GM10847 (cell line): Measurements from ENCODE around the gene NPAT.
A peak's percentile ranks its signal among the peaks of the same experiment; 100 is the strongest.

ENCODE experiments used
- POLR2A ChIP-seq: IDR thresholded peaks from 2 replicates; pipeline ENCODE4 v1.6.1; 2011; ENCODE audit not compliant: insufficient read length; ENCODE audit errors: extremely low read depth

NPAT gene

DNA sequence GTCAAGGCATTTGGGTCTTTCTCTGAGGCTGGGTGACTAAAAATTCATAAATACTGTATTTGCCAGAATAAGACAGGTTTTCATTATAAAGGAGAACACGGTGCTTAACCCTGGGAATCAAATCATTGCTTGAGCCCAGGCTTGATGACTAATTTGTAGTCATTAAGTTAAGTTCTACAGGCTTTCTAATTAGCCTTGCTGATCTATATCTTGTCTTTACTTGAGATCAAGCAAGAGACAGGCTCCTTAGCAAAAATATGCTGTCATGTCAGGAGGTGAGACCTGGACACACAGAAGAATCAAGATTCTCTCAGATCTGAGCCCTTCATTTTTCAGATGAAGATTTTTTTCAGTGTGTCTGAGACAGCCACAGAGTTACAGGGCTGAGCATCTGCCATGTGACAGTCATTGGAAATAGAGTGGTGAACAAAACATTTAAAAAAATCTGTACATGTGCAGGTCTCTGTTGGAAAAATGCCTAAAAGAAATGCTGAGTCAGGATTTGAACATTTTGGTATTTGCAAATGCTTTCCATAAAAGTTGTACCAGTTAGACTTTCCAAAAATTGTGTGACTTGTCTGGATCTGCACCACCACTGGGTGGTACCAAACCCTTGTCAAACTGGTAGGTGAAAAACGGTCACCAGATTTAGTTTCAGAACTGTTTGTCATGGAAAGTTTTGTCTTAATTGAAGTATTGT, 86.4 kb downstream of the NPAT start:
- TF ChIP-seq POLR2A, result no peak

DNA sequence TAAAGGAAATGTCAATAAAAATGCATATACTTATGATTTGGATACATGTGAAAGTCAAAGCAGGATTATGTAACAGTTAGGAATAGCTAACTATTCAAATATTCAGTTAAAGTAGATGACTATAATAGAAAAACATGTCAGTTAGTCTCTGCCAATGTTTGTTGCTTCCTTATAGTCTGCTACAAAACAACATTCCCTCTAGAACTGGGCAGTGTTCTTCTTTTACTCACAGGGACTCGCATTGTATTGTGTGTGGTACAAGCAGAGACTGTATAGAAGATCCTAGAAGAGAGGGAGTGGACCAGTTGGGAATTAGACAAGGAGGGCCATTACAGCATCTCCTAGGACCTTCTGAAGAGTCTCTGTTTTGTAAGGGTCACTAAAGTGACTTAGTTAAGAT, 90.4 kb downstream of the NPAT start:
- TF ChIP-seq POLR2A, result no peak

DNA sequence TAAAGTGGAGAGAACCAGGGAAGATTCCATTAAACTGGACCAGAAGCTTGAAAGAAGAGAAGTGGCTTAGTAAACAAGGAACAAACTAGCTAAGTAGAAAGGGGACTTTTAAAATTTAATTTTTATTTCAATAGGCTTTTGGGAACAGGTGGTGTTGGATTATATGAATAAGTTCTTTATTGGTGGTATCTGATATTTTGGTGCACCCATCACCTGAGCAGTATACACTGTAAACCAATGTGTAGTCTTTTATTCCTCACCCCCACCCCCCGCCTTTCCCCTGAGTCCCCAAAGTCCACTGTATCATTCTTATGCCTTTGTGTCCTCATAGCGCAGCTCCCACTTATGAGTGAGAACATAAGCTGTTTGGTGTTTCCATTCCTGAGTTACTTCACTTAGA, 93.7 kb downstream of the NPAT start:
- no peak for TF ChIP-seq POLR2A

DNA sequence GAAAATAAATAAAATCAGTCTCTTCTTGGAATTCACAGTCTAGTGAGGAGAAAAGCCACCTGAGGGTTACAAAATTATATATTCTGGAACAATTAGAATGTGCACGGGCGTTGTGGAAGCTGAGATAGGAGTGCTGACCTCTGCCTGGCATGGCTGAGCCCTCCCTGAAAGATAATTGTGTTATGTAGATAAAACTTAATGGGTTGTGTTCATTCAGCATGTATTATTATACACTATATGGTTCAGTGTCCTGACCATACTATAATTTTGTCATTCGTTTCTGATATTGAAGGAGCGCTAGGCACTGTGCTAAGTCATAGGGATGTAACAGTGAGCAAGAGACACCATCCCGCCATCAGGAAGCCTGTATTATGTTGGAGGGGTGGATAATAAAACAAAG, 97.3 kb downstream of the NPAT start:
- no peak for TF ChIP-seq POLR2A

DNA sequence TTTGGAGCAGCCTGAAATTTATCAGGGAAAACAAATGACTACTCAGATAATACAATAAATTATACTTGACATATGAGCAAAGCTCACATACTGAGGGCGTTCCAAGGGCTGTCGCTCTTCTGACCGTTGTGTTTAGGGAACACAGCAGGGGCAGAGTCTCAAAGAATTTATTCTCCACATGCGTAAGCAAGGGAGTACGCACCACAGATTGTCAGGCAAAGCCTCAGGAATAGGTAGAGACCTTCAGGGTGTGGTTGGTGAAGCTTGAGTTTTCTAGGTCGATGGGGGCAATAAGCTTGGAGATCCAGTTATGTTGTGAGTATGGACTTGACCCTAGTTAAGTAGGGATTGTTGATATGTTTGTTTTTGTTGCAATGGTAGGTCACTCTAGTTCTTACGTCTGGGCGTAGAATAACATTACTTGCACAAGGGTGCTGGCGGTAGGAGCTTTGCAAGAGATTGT, 100.2 kb downstream of the NPAT start:
- no peak for TF ChIP-seq POLR2A

DNA sequence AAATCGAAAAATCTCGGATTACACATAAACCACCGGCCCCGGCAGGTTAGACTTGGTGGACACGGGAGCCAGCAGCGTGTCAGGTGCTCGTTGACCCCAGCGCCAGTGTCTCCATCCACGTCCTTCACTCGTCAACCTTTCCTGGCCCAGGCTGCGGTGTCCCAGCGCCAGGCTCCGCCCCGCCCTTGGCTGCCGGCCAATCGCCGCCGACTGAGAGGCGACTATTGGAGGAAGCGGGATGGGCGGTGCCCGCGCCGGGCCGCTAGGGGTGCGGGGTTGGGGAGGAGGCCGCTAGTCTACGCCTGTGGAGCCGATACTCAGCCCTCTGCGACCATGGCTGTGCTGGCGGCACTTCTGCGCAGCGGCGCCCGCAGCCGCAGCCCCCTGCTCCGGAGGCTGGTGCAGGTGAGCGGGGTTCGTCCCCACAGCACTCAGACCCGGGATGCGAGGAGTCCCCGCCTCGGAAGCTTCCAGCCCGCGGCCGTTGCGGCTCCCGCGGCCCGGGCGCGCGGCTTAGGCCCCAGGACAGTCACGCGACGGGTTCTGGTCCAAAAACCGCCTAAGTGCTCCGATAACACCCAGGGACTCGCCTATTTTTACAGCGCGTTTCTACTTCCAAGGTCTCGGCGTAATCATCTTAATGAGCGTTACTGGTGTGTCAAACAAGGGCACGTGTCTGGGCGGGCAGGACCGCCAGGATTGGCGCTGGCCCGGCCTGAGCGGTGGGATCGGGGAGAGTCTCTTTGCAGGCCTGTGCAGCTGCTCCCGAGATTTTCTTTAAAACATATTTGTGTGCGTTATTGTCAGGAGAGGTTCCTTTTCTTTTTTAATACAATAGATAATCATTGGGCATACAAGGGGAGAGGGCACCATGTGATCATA, 100.9 kb downstream of the NPAT start, which contains the start of gene ACAT1:
TSS of gene ACAT1 (plus strand) at position 294 of the 882 bp plus-strand sequence. CDS start at position 334, 40 bp downstream.
- peak; percentile 81 for TF ChIP-seq POLR2A

DNA sequence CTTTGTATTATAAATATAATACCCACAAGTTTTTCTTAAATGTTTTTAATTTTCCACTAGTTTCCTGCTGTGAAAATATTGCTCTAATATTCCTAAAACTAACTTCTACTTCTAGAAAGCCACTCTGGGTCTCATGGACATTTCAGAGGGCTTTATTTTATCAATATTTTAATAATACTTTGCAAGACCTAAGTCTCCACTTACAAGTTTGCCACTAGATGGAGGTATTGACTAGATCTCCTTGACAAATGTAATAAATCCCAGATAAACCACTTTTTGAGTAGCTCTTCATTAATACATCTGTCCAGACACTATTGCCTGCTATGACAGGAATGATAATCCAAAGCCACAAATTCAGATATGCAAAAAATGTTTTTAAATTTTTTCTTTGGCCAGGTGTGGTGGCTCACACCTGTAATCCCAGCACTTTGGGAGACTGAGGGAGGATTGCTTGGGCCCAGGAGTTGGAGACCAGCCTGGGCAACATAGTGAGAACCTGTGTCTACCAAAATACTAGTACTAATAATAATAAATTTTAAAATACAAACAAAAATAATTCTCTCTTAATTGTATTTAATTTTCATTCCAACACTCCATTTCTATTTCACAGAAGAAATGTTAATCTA, 104.6 kb downstream of the NPAT start:
- no peak for TF ChIP-seq POLR2A

DNA sequence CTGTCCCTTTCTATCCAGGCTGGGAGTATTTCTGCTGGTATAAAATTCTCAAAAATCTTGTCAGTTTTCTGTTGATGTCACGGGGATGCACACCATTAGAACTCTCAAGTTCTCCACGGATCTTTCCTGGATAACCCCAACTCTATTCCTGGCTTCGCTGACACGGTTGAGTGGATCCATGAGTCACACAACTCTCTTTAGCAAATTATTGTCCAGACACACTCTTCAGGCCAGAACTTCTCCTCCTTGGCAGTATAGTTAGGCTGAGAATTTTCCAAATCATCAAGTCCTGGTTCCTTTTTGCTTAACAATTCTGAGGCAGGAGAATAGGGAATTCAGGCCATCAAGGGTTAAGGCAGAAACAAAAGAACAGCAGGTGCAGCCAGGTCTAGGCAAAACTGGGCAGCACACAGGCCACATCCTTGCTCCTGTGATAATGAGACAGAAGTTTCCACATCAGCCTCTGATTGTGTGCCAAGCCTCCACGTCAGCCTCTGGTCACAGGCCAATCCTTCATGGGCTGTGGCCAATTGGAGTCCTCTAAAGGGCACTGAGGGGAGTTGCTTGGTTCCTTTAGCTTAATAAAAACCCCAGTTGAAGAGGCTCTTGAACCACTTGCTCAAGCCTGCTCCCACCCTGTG, 106.8 kb downstream of the NPAT start:
- TF ChIP-seq POLR2A, result no peak

DNA sequence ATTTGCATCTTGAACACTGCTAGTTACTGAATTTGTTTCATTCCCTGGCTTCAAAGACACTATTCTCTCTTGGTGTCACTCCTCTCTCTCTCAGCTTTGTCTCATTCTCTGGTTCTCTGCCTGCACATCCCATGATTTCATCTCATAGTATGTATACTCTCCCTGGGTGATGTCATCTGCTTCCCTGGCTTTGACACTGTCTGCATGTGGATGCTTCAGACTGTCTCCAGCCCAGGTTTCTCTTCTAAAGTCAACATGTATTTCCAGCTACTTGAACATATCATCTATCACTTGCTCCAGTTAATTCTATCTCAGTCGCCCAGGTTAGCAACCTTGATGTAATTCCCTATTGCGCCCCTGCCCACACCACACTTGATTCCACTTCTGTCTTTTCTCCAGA, 110.4 kb downstream of the NPAT start:
- TF ChIP-seq POLR2A, result no peak

DNA sequence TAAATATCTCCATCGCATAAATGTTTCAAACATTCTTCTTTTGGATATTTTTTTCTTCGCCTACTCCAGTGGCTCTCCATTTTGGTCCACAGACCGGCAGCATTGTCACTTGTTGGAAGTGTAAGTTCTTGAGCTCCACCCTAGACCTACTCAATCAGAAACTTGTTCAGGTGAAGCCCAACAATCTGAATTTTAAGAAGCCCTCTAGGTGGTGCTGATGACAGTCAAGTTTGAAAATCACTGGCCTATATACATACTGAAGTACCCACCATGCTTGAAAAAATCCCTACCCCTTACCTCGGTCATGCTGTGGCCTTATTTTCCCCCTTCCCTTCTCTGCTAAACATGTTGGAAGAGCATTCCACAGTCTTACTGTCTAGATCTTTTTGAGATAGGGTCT, 111.3 kb downstream of the NPAT start:
- TF ChIP-seq POLR2A, result no peak
